NCI-H128 (cell line): ENCODE results near the gene LCN2.
"Not testable (repeated sequence)": the region's sequence is repeated elsewhere in the genome, so short reads cannot be mapped to it uniquely, and the experiment has no call there.

Experiments used
- DNase-seq: peaks from one replicate; lab custom pipeline; 2025; ENCODE audit not compliant: unreplicated experiment; lab: John Stamatoyannopoulos, UW

Gene LCN2

GRCh38 chr9:128163523-128164306, 14.5 kb downstream of the LCN2 start:
- DNase-seq = no peak

- no peak for DNase-seq
Observed at GRCh38 chr9:128164307-128164885, 15.1 kb downstream of the LCN2 start.

GRCh38 chr9:128166169-128166568, 16.9 kb downstream of the LCN2 start:
- no peak for DNase-seq

- DNase-seq = no peak
Observed at GRCh38 chr9:128167209-128167608, 18.0 kb downstream of the LCN2 start.

GRCh38 chr9:128168731-128169308, 19.6 kb downstream of the LCN2 start:
- DNase-seq = no peak

GRCh38 chr9:128169492-128169891, 20.2 kb downstream of the LCN2 start:
- no peak for DNase-seq

GRCh38 chr9:128169925-128170324, 20.7 kb downstream of the LCN2 start:
- no peak for DNase-seq

GRCh38 chr9:128174062-128174461, 24.8 kb downstream of the LCN2 start:
- no peak for DNase-seq

- no peak for DNase-seq
Observed at GRCh38 chr9:128175102-128175563, 25.9 kb downstream of the LCN2 start.

- no peak for DNase-seq
Observed at GRCh38 chr9:128175726-128176125, 26.5 kb downstream of the LCN2 start.

GRCh38 chr9:128178806-128179431, 29.7 kb downstream of the LCN2 start:
- DNase-seq = no peak

- DNase-seq = no peak
Observed at GRCh38 chr9:128180001-128180400, 30.7 kb downstream of the LCN2 start.

- DNase-seq = no peak
Observed at GRCh38 chr9:128180447-128180846, 31.2 kb downstream of the LCN2 start.

- not testable (repeated sequence) for DNase-seq
Observed at GRCh38 chr9:128181480-128181879, 32.2 kb downstream of the LCN2 start.

GRCh38 chr9:128182893-128183588, 33.8 kb downstream of the LCN2 start:
- no peak for DNase-seq

- DNase-seq = no peak
Observed at GRCh38 chr9:128185979-128186965, 37.0 kb downstream of the LCN2 start.

- no peak for DNase-seq
Observed at GRCh38 chr9:128187361-128187760, 38.1 kb downstream of the LCN2 start.

- no peak for DNase-seq
Observed at GRCh38 chr9:128188209-128188608, 39.0 kb downstream of the LCN2 start.

GRCh38 chr9:128190013-128190412, 40.8 kb downstream of the LCN2 start:
- DNase-seq = no peak
